ENCODE data around the gene PGPEP1. TPM values are rescaled to one million over a fixed set of nuclear protein-coding genes. Genes with fewer than 3 reads are reported as not detected.

Gene PGPEP1, protein sequence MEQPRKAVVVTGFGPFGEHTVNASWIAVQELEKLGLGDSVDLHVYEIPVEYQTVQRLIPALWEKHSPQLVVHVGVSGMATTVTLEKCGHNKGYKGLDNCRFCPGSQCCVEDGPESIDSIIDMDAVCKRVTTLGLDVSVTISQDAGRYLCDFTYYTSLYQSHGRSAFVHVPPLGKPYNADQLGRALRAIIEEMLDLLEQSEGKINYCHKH
- total RNA-seq (2022; extraction: Qiagen RNA extraction) = 2.1 to 3.4 TPM (median 3.0 TPM) in 5 replicates

DNA sequence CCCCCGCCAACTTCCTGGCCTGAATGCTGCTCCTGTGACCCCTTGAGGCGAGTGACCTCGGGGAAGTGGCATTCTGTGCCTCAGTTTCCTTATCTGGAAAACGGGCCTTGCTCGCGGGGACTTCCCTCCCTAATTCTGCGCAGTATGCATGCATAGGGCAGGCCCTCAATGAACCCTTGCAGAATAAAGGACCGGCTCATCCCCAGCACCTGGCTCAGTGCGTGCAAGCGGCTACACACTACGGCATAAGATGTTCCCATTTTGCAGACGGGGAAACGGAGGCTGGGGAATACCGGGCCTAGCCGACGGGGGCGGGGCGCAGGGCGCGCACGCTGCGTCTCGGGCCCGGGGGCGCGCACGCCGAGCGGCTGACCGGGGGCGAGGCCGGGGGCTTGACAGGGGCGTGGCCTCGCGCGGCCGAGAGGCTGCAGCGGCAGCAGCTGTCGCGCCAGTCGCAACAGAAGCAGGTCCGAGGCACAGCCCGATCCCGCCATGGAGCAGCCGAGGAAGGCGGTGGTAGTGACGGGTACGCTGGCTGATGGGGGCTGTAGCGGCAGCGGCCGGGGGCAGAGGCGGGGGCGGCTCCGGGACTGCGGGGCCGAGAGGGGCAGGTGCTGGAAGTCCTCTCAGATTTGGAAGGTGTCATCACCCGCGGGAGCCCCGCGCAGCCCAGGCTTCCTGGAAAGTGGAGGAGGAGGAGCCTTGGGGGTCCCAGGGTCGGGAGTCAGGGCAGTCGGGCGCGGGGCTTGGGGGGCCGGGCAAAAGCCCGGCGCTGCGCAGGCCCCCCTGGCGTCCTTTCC, at the start of gene PGPEP1:
TSS of gene PGPEP1 (plus strand) at position 409 of the 800 bp plus-strand sequence. CDS start at position 493, 84 bp downstream.

DNA sequence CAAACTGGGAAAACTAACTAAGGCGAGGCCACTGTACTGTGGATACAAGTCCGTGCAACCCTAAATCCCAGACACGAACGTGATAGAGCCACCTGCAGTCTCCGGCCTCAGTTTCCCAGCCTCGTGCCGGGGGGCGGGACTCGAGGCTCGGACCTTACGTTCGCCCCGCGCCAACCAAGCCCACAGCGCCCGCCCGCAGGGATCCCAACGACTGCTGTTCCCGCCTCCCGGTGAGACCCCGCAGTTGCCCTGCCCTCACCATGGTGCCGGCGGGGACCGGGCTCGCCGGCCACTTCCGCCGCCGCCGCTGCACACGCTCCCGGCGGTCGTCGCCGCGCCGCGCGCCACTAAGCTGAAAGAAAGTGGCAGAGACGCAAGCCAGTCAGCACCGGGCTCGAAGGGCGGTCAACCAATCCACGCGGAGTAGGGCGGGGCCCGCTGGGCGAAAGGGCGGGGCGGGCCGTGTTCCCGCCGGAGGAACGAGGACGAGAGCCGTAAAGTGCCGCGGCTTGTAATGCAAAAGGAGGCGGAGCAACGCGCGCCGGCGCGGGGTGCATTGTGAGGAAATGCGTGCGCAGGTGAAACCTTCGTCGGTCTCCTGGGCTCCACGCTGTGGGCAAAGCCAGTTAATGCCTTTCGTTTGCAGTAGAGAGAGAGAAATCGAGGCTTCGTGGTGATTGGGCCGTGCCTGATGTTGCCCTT, 17.5 kb upstream of the PGPEP1 start, which contains the start of gene LSM4:
TSS of gene LSM4 (minus strand) at position 318 of the 702 bp plus-strand sequence. CDS start at position 262, 56 bp downstream.

DNA sequence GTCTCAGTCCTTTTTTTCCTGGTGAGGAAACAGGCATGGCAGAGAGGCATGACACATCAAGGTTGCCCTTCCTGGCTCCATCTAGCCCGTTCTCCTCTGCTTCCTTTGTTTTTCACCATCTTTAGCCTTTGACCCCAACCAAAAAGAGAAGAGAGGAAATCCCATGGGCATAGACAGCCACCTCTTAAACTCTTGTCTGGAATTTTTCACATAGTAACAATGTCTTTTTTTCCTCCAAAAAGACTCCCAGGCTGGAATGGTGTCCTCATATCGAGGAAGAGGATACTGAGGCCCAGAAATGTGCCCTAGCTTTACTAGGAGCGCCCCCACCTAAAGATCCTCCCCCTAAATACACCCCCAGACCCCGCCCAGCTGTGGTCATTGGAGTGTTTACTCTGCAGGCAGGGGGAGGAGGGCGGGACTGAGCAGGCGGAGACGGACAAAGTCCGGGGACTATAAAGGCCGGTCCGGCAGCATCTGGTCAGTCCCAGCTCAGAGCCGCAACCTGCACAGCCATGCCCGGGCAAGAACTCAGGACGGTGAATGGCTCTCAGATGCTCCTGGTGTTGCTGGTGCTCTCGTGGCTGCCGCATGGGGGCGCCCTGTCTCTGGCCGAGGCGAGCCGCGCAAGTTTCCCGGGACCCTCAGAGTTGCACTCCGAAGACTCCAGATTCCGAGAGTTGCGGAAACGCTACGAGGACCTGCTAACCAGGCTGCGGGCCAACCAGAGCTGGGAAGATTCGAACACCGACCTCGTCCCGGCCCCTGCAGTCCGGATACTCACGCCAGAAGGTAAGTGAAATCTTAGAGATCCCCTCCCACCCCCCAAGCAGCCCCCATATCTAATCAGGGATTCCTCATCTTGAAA, 45.5 kb downstream of the PGPEP1 start, which contains the start of gene GDF15:
TSS of gene GDF15 (plus strand) at position 484 of the 868 bp plus-strand sequence. CDS start at position 516, 32 bp downstream.

DNA sequence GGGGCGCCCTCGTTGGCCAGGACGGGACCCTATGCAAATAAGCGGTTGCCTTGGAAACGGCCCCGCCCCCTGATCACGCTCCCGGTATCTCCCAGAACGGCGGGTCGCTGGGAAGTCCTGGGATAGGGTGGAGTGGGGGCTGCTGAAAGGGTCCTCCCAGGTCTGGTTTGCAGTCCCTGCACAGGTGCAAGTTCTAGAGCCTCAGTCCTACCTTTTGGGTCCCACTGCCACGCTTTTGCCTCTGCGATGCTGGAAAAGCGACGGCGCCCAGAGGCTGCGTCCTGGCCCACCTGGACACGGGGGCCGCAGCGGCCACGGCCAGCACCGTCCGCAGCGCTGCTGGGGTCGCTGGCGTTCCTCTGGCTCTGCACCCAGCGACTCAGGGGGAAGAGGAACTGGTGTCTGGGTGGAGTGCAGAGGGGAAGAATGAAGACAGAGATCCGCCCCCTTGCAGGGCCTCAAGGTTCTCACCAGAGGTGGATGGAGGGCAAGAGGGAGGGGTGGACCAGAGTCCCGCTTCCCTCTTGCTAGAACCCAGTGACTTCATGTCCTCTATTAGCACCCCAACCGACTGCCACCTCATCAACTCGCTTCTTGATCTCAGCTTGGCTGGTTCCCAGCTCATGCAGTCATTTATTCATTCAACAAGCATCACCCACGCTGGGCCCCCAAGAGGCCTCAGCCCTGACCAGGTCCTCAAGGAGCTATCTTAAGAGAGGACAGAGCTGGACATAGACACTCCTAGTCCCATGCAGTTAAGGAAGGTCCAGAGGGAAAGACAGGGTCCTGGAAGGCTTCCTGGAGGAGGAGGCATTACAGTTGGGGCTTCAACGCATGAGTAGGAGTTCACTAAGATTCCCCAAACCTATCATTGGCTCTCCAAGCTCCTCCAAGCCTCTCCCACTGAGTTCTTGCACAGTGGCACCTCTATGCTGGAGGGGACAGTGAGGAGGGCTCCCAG, 57.1 kb downstream of the PGPEP1 start, which contains the start of gene LRRC25:
TSS of gene LRRC25 (minus strand) at position 381 of the 961 bp plus-strand sequence. CDS start 659 bp downstream, outside the sequence.

DNA sequence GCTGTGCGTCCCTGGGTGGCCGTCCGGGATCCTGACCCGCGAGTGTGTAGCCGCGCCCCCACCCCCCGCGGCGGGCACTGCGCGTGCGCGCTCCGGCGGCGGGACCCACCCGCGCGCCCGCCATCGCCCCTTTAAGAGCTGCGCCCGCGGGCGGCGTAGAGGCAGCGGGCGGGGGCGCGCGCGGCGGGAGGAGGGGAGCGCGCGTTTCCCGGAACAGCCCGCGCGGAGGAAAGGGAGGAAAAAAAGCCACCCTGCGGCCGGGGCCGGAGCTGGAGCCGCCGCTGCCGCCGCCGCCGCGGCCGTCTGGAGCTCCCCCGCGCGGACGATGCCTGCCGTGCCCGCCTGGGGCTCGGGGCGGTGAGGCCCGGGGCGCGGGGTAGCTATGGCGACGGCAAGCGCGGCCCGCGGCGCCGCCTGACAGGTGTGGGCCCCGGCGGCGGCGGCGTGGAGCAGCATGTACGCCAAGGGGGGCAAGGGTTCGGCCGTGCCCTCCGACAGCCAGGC, 78.8 kb downstream of the PGPEP1 start, which contains the start of gene SSBP4:
TSS of gene SSBP4 (plus strand) at position 204 of the 504 bp plus-strand sequence. CDS start at position 455, 251 bp downstream.

Other genes starting within 250 kb of the PGPEP1 start
- gene MAST3, start 242.8 kb upstream of the PGPEP1 start, total RNA-seq (2022; extraction: Qiagen RNA extraction) = 1.7 to 2.6 TPM (median 2.3 TPM) in 5 replicates
- 2.1 to 11.0 TPM (median 10.3 TPM) in 5 replicates for gene PIK3R2, start 187.4 kb upstream of the PGPEP1 start, total RNA-seq (2022; extraction: Qiagen RNA extraction)
- gene IFI30, start 166.8 kb upstream of the PGPEP1 start, total RNA-seq (2022; extraction: Qiagen RNA extraction) = 12.6 to 24.1 TPM (median 14.9 TPM) in 5 replicates
- gene MPV17L2, start 147.4 kb upstream of the PGPEP1 start, total RNA-seq (2022; extraction: Qiagen RNA extraction) = 9.1 to 13.1 TPM (median 11.6 TPM) in 5 replicates
- gene RAB3A, start 136.6 kb upstream of the PGPEP1 start, total RNA-seq (2022; extraction: Qiagen RNA extraction) = 0.49 to 1.1 TPM (median 0.85 TPM) in 5 replicates
- gene PDE4C, start 114.2 kb upstream of the PGPEP1 start, total RNA-seq (2022; extraction: Qiagen RNA extraction) = 0.12 to 0.15 TPM (median 0.13 TPM) in 4 of 5 replicates, not detected in the other
- gene IQCN, start 66.1 kb upstream of the PGPEP1 start, total RNA-seq (2022; extraction: Qiagen RNA extraction) = 0.48 to 0.68 TPM (median 0.50 TPM) in 5 replicates
- gene JUND, start 59.0 kb upstream of the PGPEP1 start, total RNA-seq (2022; extraction: Qiagen RNA extraction) = 25.7 to 58.5 TPM (median 52.9 TPM) in 5 replicates
- 199 to 254 TPM (median 241 TPM) in 5 replicates for gene LSM4, start 17.5 kb upstream of the PGPEP1 start, total RNA-seq (2022; extraction: Qiagen RNA extraction)
- 26.2 to 63.2 TPM (median 48.3 TPM) in 5 replicates for gene GDF15, start 45.6 kb downstream of the PGPEP1 start, total RNA-seq (2022; extraction: Qiagen RNA extraction)
- not detected in 5 replicates for gene LRRC25, start 57.0 kb downstream of the PGPEP1 start, total RNA-seq (2022; extraction: Qiagen RNA extraction)
- 40.6 to 63.0 TPM (median 53.8 TPM) in 5 replicates for gene SSBP4, start 78.8 kb downstream of the PGPEP1 start, total RNA-seq (2022; extraction: Qiagen RNA extraction)
- 25.9 to 47.4 TPM (median 43.7 TPM) in 5 replicates for gene ISYNA1, start 97.5 kb downstream of the PGPEP1 start, total RNA-seq (2022; extraction: Qiagen RNA extraction)
- 3.5 to 5.9 TPM (median 5.1 TPM) in 5 replicates for gene ELL, start 181.5 kb downstream of the PGPEP1 start, total RNA-seq (2022; extraction: Qiagen RNA extraction)
- 116 to 162 TPM (median 158 TPM) in 5 replicates for gene FKBP8, start 203.0 kb downstream of the PGPEP1 start, total RNA-seq (2022; extraction: Qiagen RNA extraction)
- 84.8 to 109 TPM (median 104 TPM) in 5 replicates for gene KXD1, start 217.3 kb downstream of the PGPEP1 start, total RNA-seq (2022; extraction: Qiagen RNA extraction)
- gene UBA52, start 231.3 kb downstream of the PGPEP1 start, total RNA-seq (2022; extraction: Qiagen RNA extraction) = 1,020 to 1,245 TPM (median 1,197 TPM) in 5 replicates
- gene REX1BD, start 248.2 kb downstream of the PGPEP1 start, total RNA-seq (2022; extraction: Qiagen RNA extraction) = 36.5 to 63.0 TPM (median 58.2 TPM) in 5 replicates

Measured in A549 treated with CORT108297 at 1 μM for 4 hours (cell line).